Measurements from ENCODE around the gene ZFY.
"Not testable (repeated sequence)": the region's sequence is repeated elsewhere in the genome, so short reads cannot be mapped to it uniquely, and the experiment has no call there.

The ZFY gene

DNA sequence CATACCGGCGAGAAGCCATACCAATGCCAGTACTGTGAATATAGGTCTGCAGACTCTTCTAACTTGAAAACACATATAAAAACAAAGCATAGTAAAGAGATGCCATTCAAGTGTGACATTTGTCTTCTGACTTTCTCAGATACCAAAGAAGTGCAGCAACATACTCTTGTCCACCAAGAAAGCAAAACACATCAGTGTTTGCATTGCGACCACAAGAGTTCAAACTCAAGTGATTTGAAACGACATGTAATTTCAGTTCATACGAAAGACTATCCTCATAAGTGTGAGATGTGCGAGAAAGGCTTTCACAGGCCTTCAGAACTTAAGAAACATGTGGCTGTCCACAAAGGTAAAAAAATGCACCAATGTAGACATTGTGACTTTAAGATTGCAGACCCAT is 44.1 kb downstream of the ZFY start:
- no peak for DNase-seq

GRCh38 chrY:2984491-2984890 is 49.3 kb downstream of the ZFY start:
- no peak for DNase-seq

GRCh38 chrY:2987178-2987577 is 52.0 kb downstream of the ZFY start:
- DNase-seq: not testable (repeated sequence)

GRCh38 chrY:2997369-2997768 is 62.2 kb downstream of the ZFY start:
- not testable (repeated sequence) for DNase-seq

GRCh38 chrY:3002190-3002589 is 67.0 kb downstream of the ZFY start:
- no peak for DNase-seq

GRCh38 chrY:3002680-3003515 is 67.7 kb downstream of the ZFY start:
- no peak for DNase-seq

DNA sequence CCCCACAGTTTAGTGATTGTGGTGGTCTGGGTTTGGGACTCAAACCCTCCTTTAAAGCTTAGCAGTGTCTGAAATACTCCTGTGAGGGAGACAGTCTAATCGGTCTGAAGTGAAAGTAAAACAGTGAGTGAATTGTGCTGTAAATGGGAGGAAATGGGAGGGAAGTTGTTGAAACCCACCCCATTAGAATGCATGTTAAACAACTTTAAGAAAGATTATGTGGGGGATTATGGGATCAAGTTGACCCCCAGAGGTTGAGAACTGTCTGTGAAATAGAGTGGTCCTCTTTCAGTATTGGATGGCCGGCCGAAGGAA is 68.3 kb downstream of the ZFY start:
- DNase-seq: no peak

DNA sequence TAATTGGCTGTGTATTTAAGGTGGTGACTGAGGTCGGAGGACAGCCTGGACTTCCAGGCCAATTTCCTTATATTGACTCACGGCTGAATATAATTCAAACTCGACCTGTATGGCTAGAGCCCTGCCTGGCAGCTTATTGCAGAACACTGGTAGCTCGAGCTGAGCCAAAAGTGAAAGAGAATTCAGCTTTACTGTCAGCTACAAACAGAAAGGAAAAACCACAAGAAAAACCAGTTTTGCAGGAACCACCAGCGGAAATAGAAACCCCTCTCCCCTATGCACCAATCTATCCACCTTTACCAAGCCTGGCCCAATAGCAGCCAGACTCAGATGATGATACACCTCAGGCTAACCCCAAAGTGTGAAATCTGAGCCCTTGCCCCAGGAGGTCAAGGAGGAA is 68.7 kb downstream of the ZFY start:
- DNase-seq: no peak

GRCh38 chrY:3006031-3006430 is 70.8 kb downstream of the ZFY start:
- not testable (repeated sequence) for DNase-seq

DNA sequence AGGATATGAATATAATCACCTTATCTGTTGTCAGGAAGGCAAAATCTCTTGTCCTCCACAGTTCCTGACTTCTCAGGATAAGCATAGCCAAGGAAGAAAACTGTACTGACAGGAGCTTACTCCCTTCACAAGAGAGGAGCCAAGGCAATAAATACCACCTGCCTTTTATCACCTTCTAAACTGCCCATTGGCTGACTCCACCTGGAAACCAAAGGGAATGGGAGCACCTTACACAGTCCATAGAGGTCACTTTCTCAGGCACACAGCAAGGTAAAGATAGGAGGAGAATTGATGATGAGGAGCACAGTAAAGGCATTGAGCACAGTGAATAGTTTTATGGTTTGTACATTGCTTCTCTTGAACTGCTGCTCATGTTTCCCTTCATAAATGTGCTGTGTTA is 72.8 kb downstream of the ZFY start:
- no peak for DNase-seq

- DNase-seq: no peak
These were observed 77.0 kb downstream of the ZFY start for GRCh38 chrY:3012226-3012625.

GRCh38 chrY:3016594-3016993 is 81.4 kb downstream of the ZFY start:
- DNase-seq: no peak

- no peak for DNase-seq
These were observed 83.4 kb downstream of the ZFY start for GRCh38 chrY:3018546-3018945.

GRCh38 chrY:3019584-3019983 is 84.4 kb downstream of the ZFY start:
- DNase-seq: no peak

DNA sequence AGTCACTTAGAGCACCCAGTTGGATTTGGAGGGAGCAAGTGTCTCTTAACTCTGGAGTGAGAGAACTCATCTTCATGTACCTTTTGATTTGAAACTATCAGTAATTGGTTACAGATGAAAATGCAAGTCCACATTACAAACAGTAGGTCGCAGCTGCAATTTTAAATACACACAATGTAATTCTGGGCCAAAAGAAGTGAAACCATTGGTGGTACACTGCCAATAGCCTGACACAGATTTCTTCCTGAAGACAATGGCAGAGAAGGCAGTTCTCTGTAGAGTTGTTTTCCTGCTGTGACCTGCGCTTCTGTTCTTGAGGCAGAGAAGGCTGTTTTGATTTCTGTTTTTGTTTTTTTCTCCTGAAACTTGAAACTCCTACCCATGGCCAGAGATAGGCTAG is 86.0 kb downstream of the ZFY start:
- DNase-seq: no peak

DNA sequence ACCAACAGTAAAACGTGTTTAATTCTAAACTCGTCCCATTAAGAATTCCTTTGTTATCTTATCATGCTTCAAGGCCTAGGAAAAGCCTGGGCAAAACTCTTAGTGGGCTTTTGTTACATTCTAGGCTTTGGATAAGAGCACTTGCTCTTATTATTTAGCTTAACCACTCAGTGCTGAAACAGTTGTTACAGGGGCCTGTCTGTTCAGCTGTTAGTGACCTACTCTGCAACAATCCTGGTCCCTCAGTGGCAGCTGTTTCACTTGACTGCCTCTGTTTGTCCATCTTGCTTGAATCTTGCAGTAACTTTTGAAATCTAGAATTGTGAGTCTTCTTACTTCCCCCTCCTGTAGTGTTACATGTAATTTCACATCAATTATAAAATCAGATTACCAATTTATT is 88.4 kb downstream of the ZFY start:
- DNase-seq: no peak

- DNase-seq: no peak
These were observed 90.2 kb downstream of the ZFY start for GRCh38 chrY:3025357-3025756.

Measured in activated CD4-positive, alpha-beta T cell treated with anti-CD3 and anti-CD28 coated beads for 4 hours (primary cell).